ENCODE data around the gene CRELD1. TPM values are rescaled to one million over a fixed set of nuclear protein-coding genes. Genes with fewer than 3 reads are reported as not detected.

The CRELD1 gene
- total and polyA plus RNA-seq, 2 of the 13 experiments (the other 11 are each of a cell fraction or from before 2014, with no cell fraction given), result 27.1 to 61.9 TPM

- TF ChIP-seq ZNF441 (CRISPR knock-in tag; IDR thresholded peaks at IDR 0.05; ENCODE audit: borderline replicate concordance) (no peak), FIP1L1 (IDR thresholded peaks at IDR 0.05; ENCODE audit: borderline replicate concordance, insufficient read depth, low read depth, low read length) (no peak), MEIS1 (CRISPR knock-in tag; IDR thresholded peaks at IDR 0.05; ENCODE audit: borderline replicate concordance) (0 out of 2 replicates have a peak, but pooled peaks have one; percentile 63), MIER2 (CRISPR knock-in tag; IDR thresholded peaks at IDR 0.05) (0 out of 2 replicates have a peak, but pooled peaks have one; percentile 38), ZSCAN21 (CRISPR knock-in tag; IDR thresholded peaks at IDR 0.05; ENCODE audit: borderline replicate concordance) (peak; percentile 34; the same call in 1 of the 2 replicates), REST (IDR thresholded peaks at IDR 0.05; ENCODE audit: borderline replicate concordance in 1 of 2, low read depth in 1 of 2, low read length in 2 of 2) (0 out of 4 replicates have a peak, but pooled peaks of 1 of the 2 experiments have one; percentile 2), SRF (IDR thresholded peaks at IDR 0.05; ENCODE audit: low read depth, low read length) (no peak), FOXA1 (IDR thresholded peaks at IDR 0.05) (no peak), FOXA1 (CRISPR knock-in tag; IDR thresholded peaks at IDR 0.05) (no peak; the same call in 1 of the 2 replicates), ZNF569 (CRISPR knock-in tag; IDR thresholded peaks at IDR 0.05; ENCODE audit: borderline replicate concordance) (no peak), CAMTA2 (CRISPR knock-in tag; IDR thresholded peaks at IDR 0.05; ENCODE audit: borderline replicate concordance) (0 out of 2 replicates have a peak, but pooled peaks have one; percentile 31), ZFP91 (CRISPR knock-in tag; IDR thresholded peaks at IDR 0.05; ENCODE audit: borderline replicate concordance) (peak; percentile 60; the same call in 1 of the 2 replicates), KDM1A (CRISPR knock-in tag; IDR thresholded peaks at IDR 0.05) (no peak), ZNF839 (CRISPR knock-in tag; IDR thresholded peaks at IDR 0.05; ENCODE audit: borderline replicate concordance) (peak; percentile 84; the same call in 1 of the 2 replicates), FOXC1 (CRISPR knock-in tag; IDR thresholded peaks at IDR 0.05; ENCODE audit: borderline replicate concordance) (peak; percentile 84), SIN3A (IDR thresholded peaks at IDR 0.05; ENCODE audit: borderline replicate concordance, low read depth, low read length) (0 out of 2 replicates have a peak, but pooled peaks have one; percentile 14), ZC3H4 (CRISPR knock-in tag; IDR thresholded peaks at IDR 0.05; ENCODE audit: borderline replicate concordance) (no peak), KDM6A (CRISPR knock-in tag; IDR thresholded peaks at IDR 0.05; ENCODE audit: low read depth) (no peak), RBFOX2 (IDR thresholded peaks at IDR 0.05; ENCODE audit: low read depth, low read length) (peak; percentile 63), ZBTB4 (CRISPR knock-in tag; IDR thresholded peaks at IDR 0.05; ENCODE audit: borderline replicate concordance) (no peak)
Observed at GRCh38 chr3:9902372-9903237, 31.0 kb upstream of the CRELD1 start, which contains the start of gene IL17RE (continued).
